ENCODE results near the gene ANKRD55.
"Not testable (repeated sequence)": the region's sequence is repeated elsewhere in the genome, so short reads cannot be mapped to it uniquely, and the experiment has no call there.

ANKRD55 gene

DNA sequence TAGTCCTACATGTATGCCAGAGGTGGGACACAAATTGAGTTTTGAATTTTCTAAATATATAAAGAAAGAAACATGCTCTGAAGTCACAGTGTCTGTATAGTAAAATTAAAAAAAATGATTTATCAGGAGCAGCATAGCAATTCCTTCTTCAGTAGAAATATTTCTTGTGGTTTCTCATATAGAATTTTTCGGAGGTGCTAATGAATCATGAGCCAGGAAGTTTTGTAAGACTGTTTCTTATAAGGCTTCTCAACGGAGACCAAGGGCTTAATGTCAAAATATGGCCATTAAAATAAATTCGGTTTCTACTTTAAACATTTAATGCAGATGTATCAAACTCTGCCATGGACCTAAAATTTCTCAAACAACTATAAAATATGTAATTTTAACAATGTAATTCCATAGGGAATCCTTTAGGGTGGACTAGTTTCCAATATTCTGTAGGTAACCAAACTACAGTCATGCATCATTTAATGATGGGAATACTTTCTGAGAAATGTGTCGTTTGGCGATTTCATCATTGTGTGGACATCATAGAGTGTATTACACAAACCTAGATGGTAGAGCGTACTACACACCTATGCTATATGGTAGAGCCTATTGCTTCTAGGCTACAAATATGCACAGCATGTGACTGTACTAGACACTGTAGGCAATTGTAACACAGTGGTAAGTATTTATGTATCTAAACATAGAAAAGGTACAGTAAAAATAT, 66.3 kb downstream of the ANKRD55 start:
- FAIRE-seq: no peak

DNA sequence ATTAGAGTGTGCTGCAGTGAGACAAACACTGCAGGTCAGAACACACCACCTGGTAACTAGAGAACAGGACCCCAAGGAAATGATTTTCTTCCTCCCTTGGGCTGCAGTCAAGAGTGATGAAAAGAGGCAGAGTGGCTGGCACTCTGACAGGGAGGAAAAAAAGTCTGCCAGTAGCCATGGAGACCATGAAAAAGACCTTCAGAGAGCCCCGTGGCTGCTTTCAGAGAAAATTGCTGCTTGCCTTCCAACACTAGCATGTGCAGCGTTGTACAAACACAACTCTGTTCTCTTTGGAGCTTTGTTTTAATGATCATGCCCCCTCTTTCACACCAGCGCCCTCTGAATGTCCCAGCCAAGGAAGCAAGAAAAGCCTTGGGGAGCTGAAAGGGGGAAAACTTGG, 68.8 kb downstream of the ANKRD55 start:
- FAIRE-seq: no peak

GRCh38 chr5:56161927-56162326, 71.2 kb downstream of the ANKRD55 start:
- FAIRE-seq: no peak

- FAIRE-seq: no peak
Measured at GRCh38 chr5:56161439-56161823, 71.7 kb downstream of the ANKRD55 start.

DNA sequence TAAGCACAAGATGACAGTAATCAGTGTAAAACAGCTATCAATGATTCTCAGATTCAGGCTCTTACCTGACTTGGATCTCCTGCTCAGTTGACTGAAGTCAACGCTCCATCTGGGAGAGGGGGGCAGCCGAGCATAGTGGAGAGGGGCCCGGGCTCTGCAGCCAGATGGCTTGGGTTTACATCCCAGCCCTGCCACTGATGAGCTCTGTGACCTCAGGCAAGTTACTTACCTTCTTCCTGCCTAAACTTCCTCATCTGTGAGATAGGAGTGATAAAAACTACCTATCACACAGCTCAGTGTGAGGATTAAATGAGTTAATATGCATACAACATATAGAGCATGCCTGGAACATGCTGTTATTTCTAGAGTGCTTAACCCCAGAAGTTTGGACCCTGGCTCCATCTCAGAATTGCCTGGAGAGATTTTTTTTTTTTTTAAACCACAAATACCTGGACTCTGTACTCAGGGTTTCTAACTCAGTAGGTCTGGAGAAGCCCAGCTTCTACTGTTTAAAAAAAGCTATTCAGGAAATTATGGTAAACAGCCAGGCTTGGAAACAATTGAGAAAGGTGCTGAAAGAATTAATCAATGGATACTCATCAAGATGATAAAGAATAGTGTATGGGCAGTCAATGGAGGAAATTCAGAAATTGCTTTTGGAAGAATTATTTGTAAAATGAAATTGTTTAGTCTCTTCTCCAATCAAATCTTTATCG, 72.2 kb downstream of the ANKRD55 start:
- FAIRE-seq: no peak

GRCh38 chr5:56159521-56159947, 73.6 kb downstream of the ANKRD55 start:
- FAIRE-seq: no peak

DNA sequence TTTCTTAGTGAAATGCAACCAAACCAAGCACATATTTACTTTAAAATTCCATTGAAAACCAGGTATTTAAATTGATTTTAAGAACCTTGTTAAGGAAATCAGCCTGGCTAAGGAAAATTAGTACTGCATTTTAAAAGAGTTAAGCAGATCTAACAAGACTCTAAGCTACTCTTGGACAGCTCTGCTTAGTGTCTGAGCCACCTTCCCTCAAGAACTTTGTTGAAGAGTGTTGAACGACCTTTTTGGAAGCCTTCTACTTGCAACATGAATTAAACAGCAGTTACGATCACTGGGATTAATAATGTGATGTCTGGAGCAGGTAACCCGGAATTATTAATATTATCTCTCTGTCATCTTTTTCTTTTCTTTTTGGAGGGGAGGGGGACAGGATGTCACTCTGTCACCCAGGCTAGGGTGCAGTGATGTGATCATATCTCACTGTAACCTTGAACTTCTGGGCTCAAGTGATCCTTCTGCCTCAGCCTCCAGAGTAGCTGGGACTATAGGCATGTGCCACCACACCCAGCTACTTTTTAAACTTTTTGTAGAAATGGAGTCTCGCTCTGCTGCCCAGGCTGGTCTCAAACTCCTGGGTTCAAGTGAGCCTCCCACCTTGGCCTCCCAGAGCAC, 74.7 kb downstream of the ANKRD55 start:
- no peak for FAIRE-seq

- FAIRE-seq: not testable (repeated sequence)
Measured at GRCh38 chr5:56157191-56157621, 75.9 kb downstream of the ANKRD55 start.

- not testable (repeated sequence) for FAIRE-seq
Measured at GRCh38 chr5:56156585-56157190, 76.4 kb downstream of the ANKRD55 start.

DNA sequence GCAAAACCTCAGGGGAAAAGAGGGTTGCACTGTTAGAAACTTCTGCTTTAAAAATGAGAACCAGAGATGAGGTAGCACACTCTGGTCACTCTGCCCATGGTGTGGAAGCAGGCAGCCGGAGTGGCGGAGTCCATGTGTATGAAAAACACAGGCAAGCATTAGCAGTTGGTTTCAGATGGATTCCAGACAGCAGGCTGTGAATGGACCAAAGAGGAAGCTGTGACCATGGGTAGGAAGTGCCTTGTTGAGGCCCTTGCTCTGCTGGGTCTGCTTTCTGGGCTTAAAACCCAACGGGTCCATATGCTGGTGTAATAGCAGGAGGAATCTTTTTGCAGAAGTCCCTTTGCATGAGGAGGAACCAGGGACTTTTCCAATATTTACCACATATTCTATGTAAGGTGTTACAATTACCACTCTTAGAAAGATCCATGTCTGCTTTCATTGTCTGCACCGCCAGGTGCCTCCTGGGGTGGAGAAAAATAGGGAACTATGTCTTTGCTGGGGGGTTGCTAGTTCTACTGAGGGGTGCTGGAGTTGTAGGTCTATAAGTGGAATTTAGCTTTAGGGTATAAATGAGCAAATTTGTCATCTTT, 77.0 kb downstream of the ANKRD55 start:
- FAIRE-seq: no peak

GRCh38 chr5:56154732-56155484, 78.2 kb downstream of the ANKRD55 start:
- no peak for FAIRE-seq

- FAIRE-seq: no peak
Measured at GRCh38 chr5:56152437-56152836, 80.7 kb downstream of the ANKRD55 start.

DNA sequence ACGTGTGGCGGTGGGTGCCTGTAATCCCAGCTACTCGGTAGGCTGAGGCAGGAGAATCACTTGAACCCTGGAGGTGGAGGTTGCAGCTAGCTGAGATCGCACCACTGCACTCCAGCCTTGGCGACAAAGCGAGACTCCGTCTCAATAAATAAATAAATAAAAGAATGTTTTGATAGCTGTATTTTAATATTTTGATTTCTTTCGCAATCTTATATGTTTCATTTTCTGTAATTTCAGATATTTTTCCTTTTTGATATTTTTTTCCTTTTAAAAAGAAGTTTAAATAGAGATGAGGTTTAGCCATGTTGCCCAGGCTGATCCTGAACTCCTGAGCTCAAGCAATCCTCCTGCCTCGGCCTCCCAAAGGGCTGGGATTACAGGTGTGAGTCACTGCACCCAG, 82.4 kb downstream of the ANKRD55 start:
- not testable (repeated sequence) for FAIRE-seq

GRCh38 chr5:56148453-56148971, 84.6 kb downstream of the ANKRD55 start:
- FAIRE-seq: no peak

DNA sequence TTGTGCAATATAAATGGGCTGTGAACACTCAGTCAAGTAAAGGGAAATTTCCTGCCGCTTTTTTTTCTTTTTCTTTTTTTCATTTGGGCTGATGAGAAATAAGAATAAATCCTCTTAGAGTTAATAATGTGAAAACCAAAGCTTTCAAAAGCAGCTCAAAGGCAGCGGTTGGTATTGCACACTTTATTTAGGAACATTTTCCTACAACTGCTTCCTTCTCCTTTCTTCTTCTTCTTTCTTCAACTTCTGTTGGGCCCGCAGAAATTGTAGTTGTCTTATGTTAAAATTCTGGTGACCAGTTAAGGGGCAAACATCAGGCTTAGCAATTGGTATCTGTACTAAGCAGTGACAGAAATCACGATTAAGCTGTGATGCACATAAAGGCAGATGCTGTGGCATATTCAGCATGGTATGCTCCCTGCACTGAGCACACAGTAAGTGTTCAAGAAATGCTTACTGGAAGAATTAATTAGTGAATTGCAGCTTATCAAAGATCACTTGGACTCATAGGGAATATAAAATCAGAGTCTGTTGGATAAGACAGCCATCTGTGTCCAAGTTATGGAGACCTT, 85.4 kb downstream of the ANKRD55 start:
- no peak for FAIRE-seq

GRCh38 chr5:56147106-56147505, 86.0 kb downstream of the ANKRD55 start:
- FAIRE-seq: no peak

- no peak for FAIRE-seq
Measured at GRCh38 chr5:56146674-56147073, 86.5 kb downstream of the ANKRD55 start.

- no peak for FAIRE-seq
Measured at GRCh38 chr5:56145511-56145910, 87.6 kb downstream of the ANKRD55 start.

- FAIRE-seq: no peak
Measured at GRCh38 chr5:56145106-56145505, 88.0 kb downstream of the ANKRD55 start.

- FAIRE-seq: no peak
Measured at GRCh38 chr5:56144211-56144610, 88.9 kb downstream of the ANKRD55 start.

DNA sequence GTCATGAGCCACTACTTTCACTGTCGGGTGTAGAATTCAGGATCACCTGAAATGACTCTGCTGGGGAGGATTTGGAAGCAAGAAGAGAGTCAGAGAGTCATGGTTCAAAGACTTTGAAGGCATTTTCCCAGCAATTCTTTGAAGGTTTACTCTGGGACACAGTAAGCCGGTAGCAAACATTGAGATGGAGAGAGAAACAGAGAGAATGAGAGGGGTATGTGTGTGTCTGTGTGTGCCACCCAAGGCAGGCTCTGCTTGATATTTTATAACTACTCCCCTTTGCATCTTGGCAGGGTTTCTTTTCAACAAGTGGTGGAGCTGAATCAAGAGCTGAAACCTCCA, 89.8 kb downstream of the ANKRD55 start:
- no peak for FAIRE-seq

All from islet of Langerhans (tissue), 1 donor.